HepG2 (cell line): Measurements from ENCODE around the gene VPS13D. TPM values are rescaled to one million over a fixed set of nuclear protein-coding genes. Genes with fewer than 3 reads are reported as not detected.
A peak's percentile ranks its signal among the peaks of the same experiment; 100 is the strongest.

Source experiments
- ATAC-seq: fragments of 200-7000 bp; cut with Tn5 transposase; 3 replicates; pipeline ENCODE4 v1.9.1; 2020; ENCODE audit warnings: mild to moderate bottlenecking, moderate library complexity
- BruUV-seq: library from RNA; stranded (reverse); fragments of 400-500 nt; replicated peaks from 2 replicates; lab custom pipeline; 2021; lab: Mats Ljungman, UMichigan
- CTCF ChIA-PET: fragments of 300-600 bp; formaldehyde crosslinking; extraction: SDS; loops from one replicate; lab custom pipeline; 2021; ENCODE audit warnings: low total read pairs, inconsistent platforms, low intra/inter-chr PET ratio; lab: Yijun Ruan, JAX
- POLR2A ChIA-PET: fragments of 350-600 bp; sonication (Branson Sonifier 250); formaldehyde crosslinking; loops from one replicate; lab custom pipeline; 2020; ENCODE audit warnings: antibody characterized with exemption, inconsistent platforms; lab: Yijun Ruan, JAX
- DNase-seq: peaks from one replicate; pipeline ENCODE4 v3.0.0-alpha.2; 2015; ENCODE audit warnings: low spot score
- FAIRE-seq: peaks from 3 replicates; lab custom pipeline; 2011; peaks lifted over from hg19 to GRCh38; lab: Jason Lieb, UNC
- H2AFZ ChIP-seq: one replicate; pipeline ENCODE4 v1.6.1; 2011; ENCODE audit warnings: low read length, inconsistent platforms
- H3K27ac ChIP-seq: fragments of 300-600 bp; 3 replicates; pipeline ENCODE4 v1.8.0; 2011; ENCODE audit warnings: mixed run types, mild to moderate bottlenecking, mixed read lengths, low read length, inconsistent platforms; ENCODE audit not compliant: insufficient read depth; ENCODE audit errors: extremely low read length
- H3K27me3 ChIP-seq, 2 experiments: fragments of 200-600 bp in 1 of 2; 2 replicates in 1 of 2; 3 replicates in 1 of 2; pipeline versions ENCODE4 v1.6.0 to v1.8.0; 2011; ENCODE audit warnings: low read length in 2 of 2, mild to moderate bottlenecking in 2 of 2, moderate library complexity in 2 of 2, inconsistent platforms in 1 of 2; ENCODE audit not compliant: insufficient read depth in 2 of 2, control insufficient read depth in 1 of 2
- H3K36me3 ChIP-seq, 2 experiments: fragments of 200-600 bp in 1 of 2; replicated peaks in 1 of 2; 2 replicates in 1 of 2; 3 replicates in 1 of 2; pipeline versions ENCODE4 v1.5.1 to v1.8.0; 2011; ENCODE audit warnings: low read length in 2 of 2, inconsistent platforms in 1 of 2; ENCODE audit not compliant: insufficient read depth in 2 of 2, control insufficient read depth in 1 of 2
- H3K4me1 ChIP-seq: 2 replicates; pipeline ENCODE4 v1.5.1; 2012; ENCODE audit warnings: low read length, inconsistent platforms; ENCODE audit not compliant: insufficient read depth
- H3K4me2 ChIP-seq: 2 replicates; pipeline ENCODE4 v1.6.0; 2011; ENCODE audit warnings: low read depth, low read length, inconsistent platforms
- H3K4me3 ChIP-seq, 3 experiments: fragments of 200-600 bp in 1 of 3; sonication (generic), shearing (Covaris generic) in 1 of 3; replicated peaks in 1 of 3; 2 replicates each; pipeline ENCODE4 v1.5.1; 2011 to 2016; ENCODE audit warnings: low read length in 3 of 3, inconsistent platforms in 2 of 3, low read depth in 2 of 3, mild to moderate bottlenecking in 2 of 3, control low read depth in 1 of 3, mixed read lengths in 1 of 3; ENCODE audit not compliant: insufficient read depth in 1 of 3
- H3K79me2 ChIP-seq: one replicate; pipeline ENCODE4 v1.6.1; 2011; ENCODE audit warnings: low read length, inconsistent platforms; ENCODE audit not compliant: insufficient read depth
- H3K9ac ChIP-seq: 2 replicates; pipeline ENCODE4 v1.6.0; 2011; ENCODE audit warnings: mild to moderate bottlenecking, low read depth, low read length, inconsistent platforms; ENCODE audit not compliant: insufficient read depth
- H3K9me3 ChIP-seq: 2 replicates; pipeline ENCODE4 v1.5.1; 2012; ENCODE audit warnings: mild to moderate bottlenecking, low read length
- H4K20me1 ChIP-seq: 2 replicates; pipeline ENCODE4 v1.6.0; 2011; ENCODE audit warnings: inconsistent platforms, mild to moderate bottlenecking, low read length, moderate library complexity; ENCODE audit not compliant: insufficient read depth
- CREB1 ChIP-seq, 2 experiments: fragments of 450-650 bp in 1 of 2; IDR thresholded peaks; 2 replicates each; pipeline ENCODE4 v1.6.1; 2016 to 2017; ENCODE audit warnings: control low read depth in 1 of 2, mild to moderate bottlenecking in 1 of 2, missing compliant biosample characterization in 1 of 2, missing genetic modification characterization in 1 of 2
- CSRNP2 ChIP-seq: sonication (generic); formaldehyde crosslinking; conservative IDR thresholded peaks from 2 replicates; pipeline ENCODE4 v1.8.0; 2022; ENCODE audit warnings: low read depth, missing genetic modification reagents
- CTCF ChIP-seq: sonication (generic); formaldehyde crosslinking; IDR thresholded peaks from 2 replicates; pipeline ENCODE4 v1.5.0; 2020; ENCODE audit warnings: mild to moderate bottlenecking, missing genetic modification reagents, moderate library complexity
- KLF11 ChIP-seq: IDR thresholded peaks from 2 replicates; pipeline ENCODE4 v1.6.1; 2016; ENCODE audit warnings: missing compliant biosample characterization
- LCORL ChIP-seq, 2 experiments: fragments of 450-650 bp in 1 of 2; sonication (generic) in 1 of 2; formaldehyde crosslinking in 1 of 2; IDR thresholded peaks; 2 replicates each; pipeline versions ENCODE4 v1.5.0 to v1.6.1; 2017 to 2020; ENCODE audit warnings: antibody characterized with exemption in 1 of 2, missing genetic modification reagents in 1 of 2
- MXD3 ChIP-seq: IDR thresholded peaks from 2 replicates; pipeline ENCODE4 v1.6.1; 2016; ENCODE audit warnings: mild to moderate bottlenecking, missing biosample characterization, missing genetic modification reagents
- NFIC ChIP-seq: IDR thresholded peaks from 2 replicates; pipeline ENCODE4 v1.6.1; 2012; ENCODE audit warnings: mild to moderate bottlenecking, low read length, inconsistent platforms
- PREB ChIP-seq: sonication (generic); formaldehyde crosslinking; IDR thresholded peaks from 2 replicates; pipeline ENCODE4 v1.4.0; 2020; ENCODE audit warnings: missing genetic modification reagents
- RBFOX2 ChIP-seq: fragments of 200-400 bp; formaldehyde crosslinking; IDR thresholded peaks from 2 replicates; pipeline ENCODE4 v1.6.1; 2017; ENCODE audit warnings: low read depth, mild to moderate bottlenecking, low read length
- SMAD3 ChIP-seq: sonication (generic); formaldehyde crosslinking; IDR thresholded peaks from 2 replicates; pipeline ENCODE4 v1.4.0; 2020; ENCODE audit warnings: missing genetic modification reagents
- STAG1 ChIP-seq: sonication (generic); formaldehyde crosslinking; IDR thresholded peaks from 2 replicates; pipeline ENCODE4 v1.4.0; 2020; ENCODE audit warnings: missing genetic modification reagents
- WGBS: methylation state at CpG from one replicate; pipeline ENCODE4 v1.1.6; 2017; ENCODE audit warnings: low lambda C conversion rate; 5-methylcytosine and 5-hydroxymethylcytosine counted together
- in situ Hi-C: cut with HindIII; loops from 2 replicates; pipeline ENCODE4 v1.10.0; 2017; ENCODE audit warnings: low pct_unique_long_range_greater_than_20kb; ENCODE audit not compliant: extremely low pct_ligation_motif_present
- intact Hi-C: fragments of 100-400 bp; cut with micrococcal nuclease; formaldehyde crosslinking; loops from one replicate; pipeline ENCODE4 v1.10.0; 2022; ENCODE audit not compliant: unreplicated experiment
- polyA plus RNA-seq, 8 experiments: library from polyadenylated mRNA; depleted of rRNA in 3 of 8; stranded (reverse) in 7 of 8; unstranded in 1 of 8; fragments of >200 nt; fragmentation: Illumina TruSeq in 4 of 8; extraction: Trizol in 4 of 8; gene quantifications; 2 replicates each; pipeline versions ENCODE4 v1.2.1 to v1.2.3, GENCODE V29; 2011 to 2016; ENCODE audit warnings: low read depth in 4 of 8, missing spikeins in 1 of 8, mixed read lengths in 1 of 8; ENCODE audit not compliant: insufficient read depth in 1 of 8
- total RNA-seq, 5 experiments: library from RNA; depleted of rRNA; stranded (reverse); fragments of >200 nt; fragmentation: Illumina TruSeq; extraction: Trizol; gene quantifications; 2 replicates each; pipeline ENCODE4 v1.2.3, GENCODE V29; 2016; ENCODE audit warnings: low read depth in 1 of 5
- TF ChIP-seq, protein P1 (sequence below): sonication (generic); formaldehyde crosslinking; IDR thresholded peaks from 2 replicates; pipeline ENCODE4 v1.5.1; 2020; ENCODE audit warnings: mild to moderate bottlenecking, missing genetic modification reagents, moderate library complexity
- TF ChIP-seq, protein P2 (sequence below): sonication (generic); formaldehyde crosslinking; IDR thresholded peaks from 2 replicates; pipeline ENCODE4 v1.4.0; 2020; ENCODE audit warnings: missing genetic modification reagents

Gene VPS13D
- total and polyA plus RNA-seq, 2 of the 13 experiments (the other 11 are each of a cell fraction or from before 2014, with no cell fraction given) = 8.6 to 13.9 TPM

- Histone ChIP-seq H3K27me3 (no peaks in the 10 kb centered on the region), H3K27ac (peak overlapping the region; percentile 76), H3K4me2 (peak overlapping the region; percentile 65), H3K9me3 (0 out of 2 replicates have a peak, but pooled peaks cover 5% of the 10 kb centered on the region), H3K9ac (peak overlapping the region; percentile 66), H4K20me1 (no peaks in the 10 kb centered on the region), H2AFZ (no peak overlapping the region), H3K4me1 (peaks cover 82% of the 10 kb centered on the region), H3K4me3 (peak overlapping the region in 1 of 3 experiments; percentile 13; a peak in 2 of 6 replicates), H3K79me2 (no peaks in the 10 kb centered on the region), H3K36me3 (peaks cover 4 to 7% of the 10 kb centered on the region in 2 experiments; a peak in 2 of 5 replicates)
- ATAC-seq = peak; percentile 34; the same call in 1 of the 3 replicates
- POLR2A ChIA-PET = interaction anchor here (0.8 to 2.6 kb wide), 6 partner anchors 26 to 211 kb away, joined by 3 to 17 read pairs (median 8); partner anchors contain the start of gene DHRS3
- in situ Hi-C loops = loop anchor here (10.0 kb wide), 1 partner anchor 117 kb away; no protein-coding TSS in a partner anchor
- 49% methylated on average over 8 of the region's 8 CpGs for WGBS
- DNase-seq = peak; percentile 56
- BruUV-seq = no TSS peak
- CTCF ChIA-PET = no interaction called here
- FAIRE-seq = peak; percentile 21
- intact Hi-C loops = loop anchor here (1.0 to 10.0 kb wide), 6 partner anchors 27 to 212 kb away; no protein-coding TSS in a partner anchor
- TF ChIP-seq STAG1 (CRISPR knock-in tag) (peak; percentile 62), NFIC (0 out of 2 replicates have a peak, but pooled peaks have one; percentile 13), MXD3 (CRISPR knock-in tag) (no peak), RBFOX2 (0 out of 2 replicates have a peak, but pooled peaks have one; percentile 1), SMAD3 (CRISPR knock-in tag) (no peak), CREB1 (IDR thresholded peaks at IDR 0.05) (no peak), CREB1 (CRISPR knock-in tag; IDR thresholded peaks at IDR 0.05) (0 out of 2 replicates have a peak, but pooled peaks have one; percentile 11), PREB (CRISPR knock-in tag) (no peak), CSRNP2 (CRISPR knock-in tag) (no peak), KLF11 (CRISPR knock-in tag) (no peak), LCORL (IDR thresholded peaks at IDR 0.05) (no peak), LCORL (CRISPR knock-in tag; IDR thresholded peaks at IDR 0.05) (0 out of 2 replicates have a peak, but pooled peaks have one; percentile 34), CTCF (CRISPR knock-in tag) (peak; percentile 66)
- TF ChIP-seq, protein P1, sequence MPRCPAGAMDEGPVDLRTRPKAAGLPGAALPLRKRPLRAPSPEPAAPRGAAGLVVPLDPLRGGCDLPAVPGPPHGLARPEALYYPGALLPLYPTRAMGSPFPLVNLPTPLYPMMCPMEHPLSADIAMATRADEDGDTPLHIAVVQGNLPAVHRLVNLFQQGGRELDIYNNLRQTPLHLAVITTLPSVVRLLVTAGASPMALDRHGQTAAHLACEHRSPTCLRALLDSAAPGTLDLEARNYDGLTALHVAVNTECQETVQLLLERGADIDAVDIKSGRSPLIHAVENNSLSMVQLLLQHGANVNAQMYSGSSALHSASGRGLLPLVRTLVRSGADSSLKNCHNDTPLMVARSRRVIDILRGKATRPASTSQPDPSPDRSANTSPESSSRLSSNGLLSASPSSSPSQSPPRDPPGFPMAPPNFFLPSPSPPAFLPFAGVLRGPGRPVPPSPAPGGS (CRISPR knock-in tag) = no peak
- TF ChIP-seq, protein P2, sequence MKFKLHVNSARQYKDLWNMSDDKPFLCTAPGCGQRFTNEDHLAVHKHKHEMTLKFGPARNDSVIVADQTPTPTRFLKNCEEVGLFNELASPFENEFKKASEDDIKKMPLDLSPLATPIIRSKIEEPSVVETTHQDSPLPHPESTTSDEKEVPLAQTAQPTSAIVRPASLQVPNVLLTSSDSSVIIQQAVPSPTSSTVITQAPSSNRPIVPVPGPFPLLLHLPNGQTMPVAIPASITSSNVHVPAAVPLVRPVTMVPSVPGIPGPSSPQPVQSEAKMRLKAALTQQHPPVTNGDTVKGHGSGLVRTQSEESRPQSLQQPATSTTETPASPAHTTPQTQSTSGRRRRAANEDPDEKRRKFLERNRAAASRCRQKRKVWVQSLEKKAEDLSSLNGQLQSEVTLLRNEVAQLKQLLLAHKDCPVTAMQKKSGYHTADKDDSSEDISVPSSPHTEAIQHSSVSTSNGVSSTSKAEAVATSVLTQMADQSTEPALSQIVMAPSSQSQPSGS (CRISPR knock-in tag) = no peak
Observed at GRCh38 chr1:12407050-12407961, 177.5 kb downstream of the VPS13D start.
